ENCODE measurements around the gene IFRD2. TPM values are rescaled to one million over a fixed set of nuclear protein-coding genes. Genes with fewer than 3 reads are reported as not detected.

IFRD2 gene
- total and polyA plus RNA-seq, 2 donors (not counting 1 experiment from before 2014, with no cell fraction given) = 28.1 to 51.0 TPM

DNA sequence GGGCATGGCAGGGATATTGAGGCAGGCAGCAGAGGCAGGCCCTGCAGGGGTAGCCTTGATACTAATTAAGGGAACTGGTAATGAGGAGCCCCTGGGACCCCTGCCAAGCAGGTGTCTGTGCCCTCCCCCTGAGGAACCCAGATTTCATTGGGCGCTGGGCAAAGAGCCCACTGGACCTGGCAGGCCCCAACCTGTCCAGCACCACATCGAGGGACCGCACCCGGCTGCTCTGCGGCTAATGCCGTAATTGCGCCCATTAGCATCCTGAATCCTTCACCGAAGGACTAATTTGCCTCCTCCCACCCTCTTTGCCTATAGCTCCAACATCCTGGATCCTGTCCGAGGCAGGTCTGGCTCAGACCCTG, 37.0 kb downstream of the IFRD2 start:
- Histone ChIP-seq H3K4me1 (ENCODE audit: control insufficient read depth, extremely low read depth, insufficient read depth, low read length) (peaks cover 13% of the 10 kb centered on the region), H4K20me1 (ENCODE audit: control insufficient read depth, extremely low read depth, insufficient read depth, low read length) (peaks cover 2% of the 10 kb centered on the region), H3K4me3 (replicated peaks in 1 of 4; ENCODE audit: control extremely low read depth in 1 of 4, insufficient read depth in 1 of 4, low read depth in 3 of 4, low read length in 4 of 4) (no peak overlapping the region), H3K79me2 (ENCODE audit: control insufficient read depth, insufficient read depth, low read length) (peaks cover 34% of the 10 kb centered on the region), H2AFZ (ENCODE audit: low read length) (no peak overlapping the region), H3K27ac (ENCODE audit: insufficient read depth, low read length) (no peak overlapping the region), H3K9ac (ENCODE audit: insufficient read depth, low read length) (no peak overlapping the region), H3K27me3 (ENCODE audit: control insufficient read depth, insufficient read depth, low read length) (no peaks in the 10 kb centered on the region), H3K4me2 (ENCODE audit: extremely low read depth, insufficient read depth, low read length) (no peak overlapping the region), H3K36me3 (ENCODE audit: control insufficient read depth, insufficient read depth, low read length) (peaks cover 38% of the 10 kb centered on the region), H3K9me3 (ENCODE audit: control insufficient read depth, insufficient read depth, low read depth, low read length) (no peaks in the 10 kb centered on the region)
- DNase-seq (ENCODE audit: low read depth in 2 of 2) = no peak
- TF ChIP-seq, protein P1, sequence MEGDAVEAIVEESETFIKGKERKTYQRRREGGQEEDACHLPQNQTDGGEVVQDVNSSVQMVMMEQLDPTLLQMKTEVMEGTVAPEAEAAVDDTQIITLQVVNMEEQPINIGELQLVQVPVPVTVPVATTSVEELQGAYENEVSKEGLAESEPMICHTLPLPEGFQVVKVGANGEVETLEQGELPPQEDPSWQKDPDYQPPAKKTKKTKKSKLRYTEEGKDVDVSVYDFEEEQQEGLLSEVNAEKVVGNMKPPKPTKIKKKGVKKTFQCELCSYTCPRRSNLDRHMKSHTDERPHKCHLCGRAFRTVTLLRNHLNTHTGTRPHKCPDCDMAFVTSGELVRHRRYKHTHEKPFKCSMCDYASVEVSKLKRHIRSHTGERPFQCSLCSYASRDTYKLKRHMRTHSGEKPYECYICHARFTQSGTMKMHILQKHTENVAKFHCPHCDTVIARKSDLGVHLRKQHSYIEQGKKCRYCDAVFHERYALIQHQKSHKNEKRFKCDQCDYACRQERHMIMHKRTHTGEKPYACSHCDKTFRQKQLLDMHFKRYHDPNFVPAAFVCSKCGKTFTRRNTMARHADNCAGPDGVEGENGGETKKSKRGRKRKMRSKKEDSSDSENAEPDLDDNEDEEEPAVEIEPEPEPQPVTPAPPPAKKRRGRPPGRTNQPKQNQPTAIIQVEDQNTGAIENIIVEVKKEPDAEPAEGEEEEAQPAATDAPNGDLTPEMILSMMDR (conservative IDR thresholded peaks at IDR 0.05 in 1 of 2, IDR thresholded peaks at IDR 0.05 in 1 of 2; ENCODE audit: low read depth in 1 of 2, low read length in 2 of 2) = no peak
- no peak for TF ChIP-seq EZH2 (IDR thresholded peaks at IDR 0.05; ENCODE audit: low read length, missing control alignments)

DNA sequence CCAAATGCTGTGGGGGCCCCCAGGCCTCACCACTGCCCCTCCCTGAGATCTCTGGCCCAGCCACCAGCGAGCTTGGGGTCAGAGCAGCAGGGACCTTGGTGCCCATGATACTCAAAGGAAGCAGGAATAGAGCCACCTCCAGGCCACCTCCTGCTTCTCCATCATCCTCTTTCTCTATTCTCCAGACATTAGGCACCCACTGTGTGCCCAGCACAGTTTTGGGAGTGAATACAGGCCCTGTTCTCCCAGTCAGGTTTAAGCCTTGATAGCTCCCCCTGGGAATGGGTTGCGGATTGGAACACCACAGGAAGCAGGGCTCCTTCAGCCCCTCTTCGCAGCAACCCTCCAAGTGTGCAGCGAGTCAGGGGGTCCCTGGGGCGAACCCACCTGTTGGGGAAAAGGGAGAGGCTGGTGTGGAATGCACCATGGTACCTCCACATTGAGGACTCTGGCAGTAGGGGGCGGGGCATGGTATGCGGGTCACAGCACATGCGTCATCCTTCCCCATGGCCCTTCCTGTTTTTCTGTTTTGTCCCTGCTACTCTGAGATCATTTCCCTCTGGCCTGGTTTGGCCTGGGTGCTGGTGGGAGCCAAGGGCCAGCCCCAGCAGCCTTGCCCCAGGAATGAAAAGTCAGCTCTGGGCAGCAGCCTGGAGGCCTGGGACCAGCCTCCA, 37.5 kb downstream of the IFRD2 start:
- Histone ChIP-seq H3K4me2 (ENCODE audit: extremely low read depth, insufficient read depth, low read length) (no peak overlapping the region), H3K4me1 (ENCODE audit: control insufficient read depth, extremely low read depth, insufficient read depth, low read length) (peaks cover 14% of the 10 kb centered on the region), H2AFZ (ENCODE audit: low read length) (no peak overlapping the region), H3K4me3 (replicated peaks in 1 of 4; ENCODE audit: control extremely low read depth in 1 of 4, insufficient read depth in 1 of 4, low read depth in 3 of 4, low read length in 4 of 4) (no peak overlapping the region), H3K9me3 (ENCODE audit: control insufficient read depth, insufficient read depth, low read depth, low read length) (no peaks in the 10 kb centered on the region), H4K20me1 (ENCODE audit: control insufficient read depth, extremely low read depth, insufficient read depth, low read length) (peaks cover 2% of the 10 kb centered on the region), H3K27ac (ENCODE audit: insufficient read depth, low read length) (no peak overlapping the region), H3K36me3 (ENCODE audit: control insufficient read depth, insufficient read depth, low read length) (peaks cover 38% of the 10 kb centered on the region), H3K79me2 (ENCODE audit: control insufficient read depth, insufficient read depth, low read length) (peaks cover 39% of the 10 kb centered on the region), H3K27me3 (ENCODE audit: control insufficient read depth, insufficient read depth, low read length) (no peaks in the 10 kb centered on the region), H3K9ac (ENCODE audit: insufficient read depth, low read length) (no peak overlapping the region)
- TF ChIP-seq EZH2 (IDR thresholded peaks at IDR 0.05; ENCODE audit: low read length, missing control alignments) = no peak
- TF ChIP-seq, protein P1 (conservative IDR thresholded peaks at IDR 0.05 in 1 of 2, IDR thresholded peaks at IDR 0.05 in 1 of 2; ENCODE audit: low read depth in 1 of 2, low read length in 2 of 2) = no peak
- peak; percentile 33 to 47 for DNase-seq (ENCODE audit: low read depth in 2 of 2)

DNA sequence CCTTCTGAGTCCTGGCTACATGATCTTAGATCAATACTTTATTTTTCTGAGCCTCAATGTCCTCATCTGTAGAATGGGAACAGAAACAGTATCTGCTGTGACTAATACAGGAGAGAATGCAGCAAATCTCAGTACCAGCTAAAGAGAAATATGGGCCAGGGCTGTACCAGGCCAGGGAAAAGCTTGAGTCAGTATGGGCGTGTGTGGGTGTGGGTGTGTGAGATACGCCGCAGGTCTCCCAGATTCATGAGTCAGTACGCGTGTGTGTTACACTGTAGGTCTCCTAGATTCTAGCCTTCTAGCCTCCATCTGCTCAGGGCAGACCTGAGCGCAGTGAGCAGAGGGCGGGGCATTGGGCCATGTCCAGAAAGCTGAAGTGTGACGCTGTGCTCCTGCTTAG, 41.0 kb downstream of the IFRD2 start:
- Histone ChIP-seq H2AFZ (ENCODE audit: low read length) (no peak overlapping the region), H3K79me2 (ENCODE audit: control insufficient read depth, insufficient read depth, low read length) (peaks cover 73% of the 10 kb centered on the region), H4K20me1 (ENCODE audit: control insufficient read depth, extremely low read depth, insufficient read depth, low read length) (peaks cover 2% of the 10 kb centered on the region), H3K36me3 (ENCODE audit: control insufficient read depth, insufficient read depth, low read length) (peaks cover 23% of the 10 kb centered on the region), H3K4me1 (ENCODE audit: control insufficient read depth, extremely low read depth, insufficient read depth, low read length) (peaks cover 43% of the 10 kb centered on the region), H3K9me3 (ENCODE audit: control insufficient read depth, insufficient read depth, low read depth, low read length) (no peaks in the 10 kb centered on the region), H3K27me3 (ENCODE audit: control insufficient read depth, insufficient read depth, low read length) (no peaks in the 10 kb centered on the region), H3K9ac (ENCODE audit: insufficient read depth, low read length) (no peak overlapping the region), H3K27ac (ENCODE audit: insufficient read depth, low read length) (peak overlapping the region; percentile 46), H3K4me3 (replicated peaks in 1 of 4; ENCODE audit: control extremely low read depth in 1 of 4, insufficient read depth in 1 of 4, low read depth in 3 of 4, low read length in 4 of 4) (no peak overlapping the region), H3K4me2 (ENCODE audit: extremely low read depth, insufficient read depth, low read length) (no peak overlapping the region)
- TF ChIP-seq, protein P1 (conservative IDR thresholded peaks at IDR 0.05 in 1 of 2, IDR thresholded peaks at IDR 0.05 in 1 of 2; ENCODE audit: low read depth in 1 of 2, low read length in 2 of 2) = no peak
- no peak for TF ChIP-seq EZH2 (IDR thresholded peaks at IDR 0.05; ENCODE audit: low read length, missing control alignments)
- peak; percentile 90 to 94 for DNase-seq (ENCODE audit: low read depth in 2 of 2)
